ENCODE measurements around the gene MYMK. TPM values are rescaled to one million over a fixed set of nuclear protein-coding genes. Genes with fewer than 3 reads are reported as not detected.
A peak's percentile ranks its signal among the peaks of the same experiment; 100 is the strongest.

MYMK gene
- total and polyA plus RNA-seq, 2 of the 4 experiments (the other 2 are of a cell fraction) = not detected

GRCh38 chr9:133489253-133490190 lies 35.2 kb downstream of the MYMK start:
- H2BK15ac ChIP-seq (ENCODE audit: low read depth, low read length) = no peak overlapping the region
- no peak overlapping the region for H3K4ac ChIP-seq (ENCODE audit: low read depth, low read length)
- H3K79me1 ChIP-seq (ENCODE audit: low read depth in 1 of 2, low read length in 2 of 2) = no peaks in the 10 kb centered on the region
- no peak overlapping the region for H4K8ac ChIP-seq (ENCODE audit: low read depth in 2 of 2, low read length in 2 of 2)
- H3K9ac ChIP-seq (ENCODE audit: low read depth, low read length) = no peak overlapping the region
- no peak overlapping the region for H3K18ac ChIP-seq (ENCODE audit: low read depth, low read length)
- no peak overlapping the region for H3K14ac ChIP-seq (replicated peaks; ENCODE audit: low read depth, low read length)
- dilution Hi-C loops (cut with HindIII; ENCODE audit: low sequenced_read_pairs, unreplicated experiment) (no loop called here), in situ Hi-C loops (cut with MboI; ENCODE audit: low sequenced_read_pairs) (loop anchor here (10.0 to 25.0 kb wide), 2 partner anchors 85 to 452 kb away; partner anchors contain the start of gene GTF3C5), intact Hi-C loops (cut with micrococcal nuclease) (no loop called here)
- no peak overlapping the region for H3K56ac ChIP-seq (ENCODE audit: extremely low read depth, insufficient read depth, low read length)
- no peak overlapping the region for H3K4me2 ChIP-seq (ENCODE audit: low read depth, low read length)
- peak; percentile 38 for DNase-seq
- no peak overlapping the region for H4K5ac ChIP-seq (ENCODE audit: low read depth, low read length)
- no peaks in the 10 kb centered on the region for H3K36me3 ChIP-seq (ENCODE audit: control insufficient read depth, insufficient read depth, low read length)
- H3K23ac ChIP-seq (ENCODE audit: low read depth, low read length) = no peak overlapping the region
- H2AK9ac ChIP-seq (replicated peaks; ENCODE audit: low read depth, low read length, poor library complexity) = no peak overlapping the region
- H4K20me1 ChIP-seq (ENCODE audit: insufficient read depth, low read length) = 0 out of 2 replicates have a peak, but pooled peaks cover 5% of the 10 kb centered on the region
- H2AFZ ChIP-seq (replicated peaks; ENCODE audit: low read length, poor library complexity) = no peak overlapping the region
- no peak overlapping the region for H3K4me3 ChIP-seq (ENCODE audit: insufficient read depth, low read depth, low read length)
- POLR2A ChIA-PET (ENCODE audit: unreplicated experiment) = no interaction called here
- H3K9me3 ChIP-seq (ENCODE audit: control insufficient read depth, insufficient read depth, low read length) = no peaks in the 10 kb centered on the region
- H3K27ac ChIP-seq (ENCODE audit: insufficient read depth, low read length) = no peak overlapping the region
- H2AK5ac ChIP-seq (ENCODE audit: low read depth, low read length) = no peak overlapping the region
- CTCF ChIA-PET = no interaction called here
- H4K91ac ChIP-seq (ENCODE audit: insufficient read depth, low read depth, low read length) = no peak overlapping the region
- no TSS peak for BruUV-seq (replicated peaks)
- peaks cover 24% of the 10 kb centered on the region; the same call in 1 of the 2 replicates for H3K27me3 ChIP-seq (ENCODE audit: control insufficient read depth, insufficient read depth, low read length)
- ATAC-seq (ENCODE audit: low read depth) = peak; percentile 50
- H3K9me1 ChIP-seq (ENCODE audit: insufficient read depth, low read length) = no peaks in the 10 kb centered on the region; the same call in 1 of the 2 replicates
- peaks cover 4% of the 10 kb centered on the region; the same call in 1 of the 2 replicates for H3K4me1 ChIP-seq (ENCODE audit: control insufficient read depth, insufficient read depth, low read length)
- no peak overlapping the region for H2BK120ac ChIP-seq (ENCODE audit: low read depth, low read length)
- WGBS, 2 experiments (ENCODE audit: extremely low coverage in 2 of 2, insufficient read length in 1 of 2) = 80% methylated on average over 1 of the region's 19 CpGs; no CpG with 5 or more reads in 1 of the 2 experiments
- H2BK20ac ChIP-seq (ENCODE audit: low read depth, low read length) = no peak overlapping the region
- no peak overlapping the region for H2BK5ac ChIP-seq (ENCODE audit: low read depth, low read length, poor library complexity, severe bottlenecking)
- TF ChIP-seq RFX5 (IDR thresholded peaks at IDR 0.05; ENCODE audit: low read depth, low read length) (no peak), POLR2A (IDR thresholded peaks at IDR 0.05; ENCODE audit: low read depth, low read length) (no peak), SMC3 (IDR thresholded peaks at IDR 0.05; ENCODE audit: low read depth, low read length) (no peak), ELK1 (IDR thresholded peaks at IDR 0.05; ENCODE audit: borderline replicate concordance, low read depth, low read length) (no peak), NFE2L2 (IDR thresholded peaks at IDR 0.05; ENCODE audit: low read depth, low read length) (no peak), RAD21 (IDR thresholded peaks at IDR 0.05; ENCODE audit: low read length) (no peak), USF2 (IDR thresholded peaks at IDR 0.05; ENCODE audit: low read depth, low read length) (no peak), MAFK (IDR thresholded peaks at IDR 0.05; ENCODE audit: low read depth, low read length) (no peak), CTCF (conservative IDR thresholded peaks at IDR 0.05; ENCODE audit: low read depth, low read length) (no peak), FOS (IDR thresholded peaks at IDR 0.05; ENCODE audit: low read depth, low read length) (no peak), MXI1 (IDR thresholded peaks at IDR 0.05; ENCODE audit: borderline replicate concordance, low read depth, low read length) (no peak), CEBPB (IDR thresholded peaks at IDR 0.05; ENCODE audit: low read depth, low read length) (no peak), BHLHE40 (IDR thresholded peaks at IDR 0.05; ENCODE audit: low read depth, low read length) (no peak), CHD1 (IDR thresholded peaks at IDR 0.05; ENCODE audit: low read depth, low read length) (no peak)
